ENCODE results near the gene CMTM4.

Gene CMTM4

GRCh38 chr16:66678337-66678736, 18.2 kb downstream of the CMTM4 start:
- no peak overlapping the region for H3K9ac ChIP-seq (ENCODE audit: low read depth, low read length, poor library complexity, severe bottlenecking)
- H3K4me1 ChIP-seq (ENCODE audit: insufficient read depth, low read length, poor library complexity, severe bottlenecking) = no peaks in the 10 kb centered on the region
- H3K4me2 ChIP-seq (ENCODE audit: low read depth, low read length, poor library complexity, severe bottlenecking) = no peak overlapping the region
- no peaks in the 10 kb centered on the region for H3K9me2 ChIP-seq (replicated peaks; ENCODE audit: low read depth, low read length)
- no peaks in the 10 kb centered on the region for H3F3A ChIP-seq (ENCODE audit: low read depth)
- no peaks in the 10 kb centered on the region for H3K27me3 ChIP-seq (ENCODE audit: insufficient read depth, low read length, poor library complexity, severe bottlenecking)
- no peaks in the 10 kb centered on the region for H3K79me2 ChIP-seq (ENCODE audit: insufficient read depth, low read length)
- no peaks in the 10 kb centered on the region for H3K36me3 ChIP-seq (ENCODE audit: insufficient read depth, low read length)
- TF ChIP-seq EZH2phosphoT487 (IDR thresholded peaks at IDR 0.05; ENCODE audit: borderline replicate concordance) (no peak), CTCF (conservative IDR thresholded peaks at IDR 0.05; ENCODE audit: low read length) (no peak)
- no peaks in the 10 kb centered on the region for H4K20me1 ChIP-seq (ENCODE audit: insufficient read depth, low read length, poor library complexity, severe bottlenecking)
- no peak overlapping the region for H3K4me3 ChIP-seq (ENCODE audit: low read length, poor library complexity, severe bottlenecking)
- no peak overlapping the region for H2AFZ ChIP-seq (ENCODE audit: low read length)
- no peaks in the 10 kb centered on the region for H3K9me3 ChIP-seq (ENCODE audit: insufficient read depth, low read depth, low read length)

GRCh38 chr16:66677836-66678235, 18.7 kb downstream of the CMTM4 start:
- H3K9me3 ChIP-seq (ENCODE audit: insufficient read depth, low read depth, low read length) = no peaks in the 10 kb centered on the region
- no peak overlapping the region for H3K4me3 ChIP-seq (ENCODE audit: low read length, poor library complexity, severe bottlenecking)
- no peaks in the 10 kb centered on the region for H4K20me1 ChIP-seq (ENCODE audit: insufficient read depth, low read length, poor library complexity, severe bottlenecking)
- no peaks in the 10 kb centered on the region for H3F3A ChIP-seq (ENCODE audit: low read depth)
- no peaks in the 10 kb centered on the region for H3K79me2 ChIP-seq (ENCODE audit: insufficient read depth, low read length)
- no peaks in the 10 kb centered on the region for H3K9me2 ChIP-seq (replicated peaks; ENCODE audit: low read depth, low read length)
- H3K36me3 ChIP-seq (ENCODE audit: insufficient read depth, low read length) = no peaks in the 10 kb centered on the region
- TF ChIP-seq CTCF (conservative IDR thresholded peaks at IDR 0.05; ENCODE audit: low read length) = no peak
- TF ChIP-seq EZH2phosphoT487 (IDR thresholded peaks at IDR 0.05; ENCODE audit: borderline replicate concordance) = no peak
- H3K4me1 ChIP-seq (ENCODE audit: insufficient read depth, low read length, poor library complexity, severe bottlenecking) = no peaks in the 10 kb centered on the region
- H2AFZ ChIP-seq (ENCODE audit: low read length) = no peak overlapping the region
- no peak overlapping the region for H3K9ac ChIP-seq (ENCODE audit: low read depth, low read length, poor library complexity, severe bottlenecking)
- H3K4me2 ChIP-seq (ENCODE audit: low read depth, low read length, poor library complexity, severe bottlenecking) = no peak overlapping the region
- no peaks in the 10 kb centered on the region for H3K27me3 ChIP-seq (ENCODE audit: insufficient read depth, low read length, poor library complexity, severe bottlenecking)

- Histone ChIP-seq H4K20me1 (ENCODE audit: insufficient read depth, low read length, poor library complexity, severe bottlenecking) (no peaks in the 10 kb centered on the region), H3K79me2 (ENCODE audit: insufficient read depth, low read length) (no peaks in the 10 kb centered on the region), H3K9ac (ENCODE audit: low read depth, low read length, poor library complexity, severe bottlenecking) (no peak overlapping the region), H2AFZ (ENCODE audit: low read length) (no peak overlapping the region), H3K4me3 (ENCODE audit: low read length, poor library complexity, severe bottlenecking) (no peak overlapping the region), H3F3A (ENCODE audit: low read depth) (no peaks in the 10 kb centered on the region), H3K4me1 (ENCODE audit: insufficient read depth, low read length, poor library complexity, severe bottlenecking) (no peaks in the 10 kb centered on the region), H3K36me3 (ENCODE audit: insufficient read depth, low read length) (no peaks in the 10 kb centered on the region), H3K4me2 (ENCODE audit: low read depth, low read length, poor library complexity, severe bottlenecking) (no peak overlapping the region), H3K9me3 (ENCODE audit: insufficient read depth, low read depth, low read length) (no peaks in the 10 kb centered on the region), H3K27me3 (ENCODE audit: insufficient read depth, low read length, poor library complexity, severe bottlenecking) (no peaks in the 10 kb centered on the region), H3K9me2 (replicated peaks; ENCODE audit: low read depth, low read length) (no peaks in the 10 kb centered on the region)
- no peak for TF ChIP-seq CTCF (conservative IDR thresholded peaks at IDR 0.05; ENCODE audit: low read length)
- TF ChIP-seq EZH2phosphoT487 (IDR thresholded peaks at IDR 0.05; ENCODE audit: borderline replicate concordance) = no peak
Measured at GRCh38 chr16:66677179-66677578, 19.4 kb downstream of the CMTM4 start.
